Embryonic facial prominence (tissue), 1 donor: ENCODE results near the gene BCL3.

Experiments
- DNase-seq: peaks from one replicate; pipeline ENCODE4 v3.0.0-alpha.2; 2016; ENCODE audit errors: extremely low spot score

The BCL3 gene

GRCh38 chr19:44788971-44789370, 40.5 kb downstream of the BCL3 start:
- DNase-seq = no peak

- DNase-seq = no peak
These were observed 41.5 kb downstream of the BCL3 start for GRCh38 chr19:44789943-44790483.

- no peak for DNase-seq
These were observed 43.8 kb downstream of the BCL3 start for GRCh38 chr19:44792281-44792680.

GRCh38 chr19:44794610-44795009, 46.1 kb downstream of the BCL3 start:
- DNase-seq = no peak

- no peak for DNase-seq
These were observed 47.0 kb downstream of the BCL3 start for GRCh38 chr19:44795398-44795987.

- no peak for DNase-seq
These were observed 48.2 kb downstream of the BCL3 start for GRCh38 chr19:44796701-44797115.

- DNase-seq = no peak
These were observed 51.3 kb downstream of the BCL3 start for GRCh38 chr19:44799627-44800346.

- no peak for DNase-seq
These were observed 52.0 kb downstream of the BCL3 start for GRCh38 chr19:44800461-44800860.

GRCh38 chr19:44803442-44804428, 55.2 kb downstream of the BCL3 start:
- DNase-seq = no peak

GRCh38 chr19:44806291-44806690, 57.8 kb downstream of the BCL3 start:
- no peak for DNase-seq

- DNase-seq = no peak
These were observed 58.7 kb downstream of the BCL3 start for GRCh38 chr19:44807162-44807561.

- DNase-seq = no peak
These were observed 59.3 kb downstream of the BCL3 start for GRCh38 chr19:44807652-44808462.

- no peak for DNase-seq
These were observed 60.2 kb downstream of the BCL3 start, which contains the start of gene BCAM for GRCh38 chr19:44808463-44809371. BCAM (plus strand) TSS chr19:44809103; CDS start chr19:44809125, 22 bp downstream.
